ENCODE results near the gene PAFAH2.

The PAFAH2 gene

GRCh38 chr1:26031196-26031595, 33.3 kb upstream of the PAFAH2 start:
- DNase-seq (ENCODE audit: low read depth): no peak

GRCh38 chr1:26029864-26030481, 32.1 kb upstream of the PAFAH2 start:
- DNase-seq (ENCODE audit: low read depth): no peak

GRCh38 chr1:26029054-26029863, 31.4 kb upstream of the PAFAH2 start:
- no peak for DNase-seq (ENCODE audit: low read depth)

GRCh38 chr1:26028490-26028980, 30.7 kb upstream of the PAFAH2 start:
- no peak for DNase-seq (ENCODE audit: low read depth)

- no peak for DNase-seq (ENCODE audit: low read depth)
These were observed 30.0 kb upstream of the PAFAH2 start for GRCh38 chr1:26027716-26028489.

GRCh38 chr1:26025517-26025916, 27.7 kb upstream of the PAFAH2 start:
- DNase-seq (ENCODE audit: low read depth): no peak

GRCh38 chr1:26025060-26025459, 27.2 kb upstream of the PAFAH2 start:
- DNase-seq (ENCODE audit: low read depth): no peak

- no peak for DNase-seq (ENCODE audit: low read depth)
These were observed 26.0 kb upstream of the PAFAH2 start for GRCh38 chr1:26023826-26024225.

- DNase-seq (ENCODE audit: low read depth): no peak
These were observed 25.1 kb upstream of the PAFAH2 start for GRCh38 chr1:26023009-26023408.

- no peak for DNase-seq (ENCODE audit: low read depth)
These were observed 24.5 kb upstream of the PAFAH2 start for GRCh38 chr1:26022404-26022779.

- no peak for DNase-seq (ENCODE audit: low read depth)
These were observed 24.0 kb upstream of the PAFAH2 start, which contains the start of gene EXTL1 for GRCh38 chr1:26021647-26022403. TSS of gene EXTL1 (plus strand) at chr1:26021775. CDS start at chr1:26022647, 872 bp downstream.

GRCh38 chr1:26020941-26021646, 23.2 kb upstream of the PAFAH2 start:
- DNase-seq (ENCODE audit: low read depth): no peak

GRCh38 chr1:26020330-26020768, 22.5 kb upstream of the PAFAH2 start:
- DNase-seq (ENCODE audit: low read depth): no peak

- DNase-seq (ENCODE audit: low read depth): no peak
These were observed 21.9 kb upstream of the PAFAH2 start for GRCh38 chr1:26019641-26020315.

GRCh38 chr1:26017606-26018005, 19.7 kb upstream of the PAFAH2 start:
- DNase-seq (ENCODE audit: low read depth): no peak

GRCh38 chr1:26016953-26017545, 19.2 kb upstream of the PAFAH2 start:
- DNase-seq (ENCODE audit: low read depth): no peak

- DNase-seq (ENCODE audit: low read depth): no peak
These were observed 18.5 kb upstream of the PAFAH2 start for GRCh38 chr1:26016258-26016952.

- DNase-seq (ENCODE audit: low read depth): no peak
These were observed 17.5 kb upstream of the PAFAH2 start for GRCh38 chr1:26015358-26015757.

- DNase-seq (ENCODE audit: low read depth): no peak
These were observed 16.3 kb upstream of the PAFAH2 start for GRCh38 chr1:26014179-26014578.

- DNase-seq (ENCODE audit: low read depth): no peak
These were observed 15.0 kb upstream of the PAFAH2 start for GRCh38 chr1:26012864-26013263.

Data from stimulated activated CD8-positive, alpha-beta memory T cell treated with anti-CD3 and anti-CD28 coated beads, Interleukin-7, amount 100 ng/mL, for 24 hours (primary cell).